HG02973 (cell line): Measurements from ENCODE around the gene ANO8.

Source experiments
- ATAC-seq: cut with Tn5 transposase; IDR thresholded peaks from one replicate; pipeline ENCODE4 v1.9.1; 2021; ENCODE audit warnings: moderate library complexity; ENCODE audit not compliant: unreplicated experiment

ANO8 gene

GRCh38 chr19:17346109-17346671, 11.5 kb upstream of the ANO8 start:
- no peak for ATAC-seq

- ATAC-seq, result no peak
Measured at GRCh38 chr19:17341845-17342244, 7.2 kb upstream of the ANO8 start.

- ATAC-seq, result no peak
Measured at GRCh38 chr19:17341386-17341785, 6.7 kb upstream of the ANO8 start.

- ATAC-seq, result no peak
Measured at GRCh38 chr19:17340871-17341357, 6.3 kb upstream of the ANO8 start.

- no peak for ATAC-seq
Measured at GRCh38 chr19:17340302-17340870, 5.7 kb upstream of the ANO8 start.

GRCh38 chr19:17339088-17339741, 4.6 kb upstream of the ANO8 start:
- no peak for ATAC-seq

GRCh38 chr19:17338433-17339078, 3.9 kb upstream of the ANO8 start:
- no peak for ATAC-seq

- ATAC-seq, result peak; percentile 4
Measured at GRCh38 chr19:17337675-17338432, 3.2 kb upstream of the ANO8 start.

GRCh38 chr19:17336872-17337674, 2.4 kb upstream of the ANO8 start, which contains the start of gene GTPBP3:
TSS of gene GTPBP3 (plus strand) at chr19:17337553. CDS start at chr19:17337612, 59 bp downstream.
- peak; percentile 62 for ATAC-seq

- no peak for ATAC-seq
Measured at GRCh38 chr19:17335575-17335974, 920 bp upstream of the ANO8 start.

- ATAC-seq, result no peak
Measured at GRCh38 chr19:17333611-17334413, 843 bp downstream of the ANO8 start.

GRCh38 chr19:17332677-17333581, 1.7 kb downstream of the ANO8 start:
- ATAC-seq, result no peak

GRCh38 chr19:17332360-17332676, 2.3 kb downstream of the ANO8 start:
- ATAC-seq, result no peak

GRCh38 chr19:17331045-17331558, 3.6 kb downstream of the ANO8 start:
- ATAC-seq, result no peak

- no peak for ATAC-seq
Measured at GRCh38 chr19:17330262-17331044, 4.2 kb downstream of the ANO8 start.

- no peak for ATAC-seq
Measured at GRCh38 chr19:17329366-17330261, 5.0 kb downstream of the ANO8 start.
